A673 (cell line): Measurements from ENCODE around the gene TRRAP.

Experiments
- CTCF ChIP-seq: fragments of 300-800, 200-600 bp; sonication (generic); conservative IDR thresholded peaks from 2 replicates; pipeline ENCODE4 v1.5.1; 2017; ENCODE audit warnings: low read depth, mild to moderate bottlenecking, antibody characterized with exemption, low read length, moderate library complexity, mixed read lengths
- EZH2 ChIP-seq: fragments of 200-600 bp; sonication (generic); IDR thresholded peaks from 2 replicates; pipeline ENCODE4 v1.6.1; 2017; ENCODE audit warnings: borderline replicate concordance, low read depth, mild to moderate bottlenecking, mixed read lengths, antibody characterized with exemption, low read length; ENCODE audit not compliant: poor library complexity, severe bottlenecking

GRCh38 chr7:98930464-98930863 lies 52.1 kb downstream of the TRRAP start:
- TF ChIP-seq EZH2 (no peak), CTCF (no peak)
